ENCODE results near the gene FAM222A. TPM values are rescaled to one million over a fixed set of nuclear protein-coding genes. Genes with fewer than 3 reads are reported as not detected.
A peak's percentile ranks its signal among the peaks of the same experiment; 100 is the strongest.

FAM222A gene
- total RNA-seq, 3 donors from 2014 or later (not counting 1 experiment from before 2014, with no cell fraction given) = 3.1 to 6.6 (median 4.0) TPM

GRCh38 chr12:109738878-109739665, 25.4 kb downstream of the FAM222A start:
- peaks cover 14 to 18% of the 10 kb centered on the region in 2 donors for H3K27me3 Mint-ChIP-seq (ENCODE audit: low read depth in 2 of 2)
- intact Hi-C loops (cut with micrococcal nuclease) = no loop called here
- H3K27ac ChIP-seq (ENCODE audit: low read length) = no peak overlapping the region
- DNase-seq = peak in 1 of 2 donors; percentile 7
- no peak overlapping the region for H3K4me3 Mint-ChIP-seq
- no peaks in the 10 kb centered on the region for H3K4me1 Mint-ChIP-seq
- H3K4me1 ChIP-seq (ENCODE audit: control insufficient read depth, insufficient read depth, low read length) = no peaks in the 10 kb centered on the region
- 90% methylated on average over 5 of the region's 6 CpGs for WGBS (ENCODE audit: insufficient coverage)
- no peaks in the 10 kb centered on the region for H3K36me3 ChIP-seq (ENCODE audit: control insufficient read depth, insufficient read depth, low read length)
- no peak overlapping the region for H3K4me3 ChIP-seq (ENCODE audit: low read length)
- no peak for TF ChIP-seq CTCF (IDR thresholded peaks at IDR 0.05)
- no peaks in the 10 kb centered on the region for H3K27me3 ChIP-seq (ENCODE audit: control insufficient read depth, insufficient read depth, low read length)
- no peak overlapping the region for H3K27ac Mint-ChIP-seq
- H3K9me3 Mint-ChIP-seq = no peaks in the 10 kb centered on the region
- H3K36me3 Mint-ChIP-seq = no peaks in the 10 kb centered on the region
- no peak for ATAC-seq
- no peaks in the 10 kb centered on the region for H3K9me3 ChIP-seq (ENCODE audit: control insufficient read depth, insufficient read depth, low read length)

- H3K27me3 Mint-ChIP-seq (ENCODE audit: low read depth in 2 of 2) = peaks cover 9 to 10% of the 10 kb centered on the region in 2 donors
- 45% methylated on average over 18 of the region's 18 CpGs for WGBS (ENCODE audit: insufficient coverage)
- no peak for TF ChIP-seq CTCF (IDR thresholded peaks at IDR 0.05)
- no peak overlapping the region for H3K27ac ChIP-seq (ENCODE audit: low read length)
- H3K27me3 ChIP-seq (ENCODE audit: control insufficient read depth, insufficient read depth, low read length) = no peaks in the 10 kb centered on the region
- no peaks in the 10 kb centered on the region for H3K36me3 ChIP-seq (ENCODE audit: control insufficient read depth, insufficient read depth, low read length)
- no peaks in the 10 kb centered on the region for H3K9me3 Mint-ChIP-seq
- H3K9me3 ChIP-seq (ENCODE audit: control insufficient read depth, insufficient read depth, low read length) = no peaks in the 10 kb centered on the region
- ATAC-seq (no peak), DNase-seq (peak; percentile 10 to 24)
- no peak overlapping the region for H3K4me3 ChIP-seq (ENCODE audit: low read length)
- H3K4me1 ChIP-seq (ENCODE audit: control insufficient read depth, insufficient read depth, low read length) = no peaks in the 10 kb centered on the region
- no peak overlapping the region for H3K4me3 Mint-ChIP-seq
- intact Hi-C loops (cut with micrococcal nuclease) = no loop called here
- H3K27ac Mint-ChIP-seq = no peak overlapping the region
- no peaks in the 10 kb centered on the region for H3K36me3 Mint-ChIP-seq
- H3K4me1 Mint-ChIP-seq = no peaks in the 10 kb centered on the region
Observed at GRCh38 chr12:109739747-109740693, 26.4 kb downstream of the FAM222A start.

- Histone ChIP-seq H3K27ac (ENCODE audit: low read length) (no peak overlapping the region), H3K4me1 (ENCODE audit: control insufficient read depth, insufficient read depth, low read length) (no peaks in the 10 kb centered on the region), H3K27me3 (ENCODE audit: control insufficient read depth, insufficient read depth, low read length) (no peaks in the 10 kb centered on the region), H3K9me3 (ENCODE audit: control insufficient read depth, insufficient read depth, low read length) (no peaks in the 10 kb centered on the region), H3K36me3 (ENCODE audit: control insufficient read depth, insufficient read depth, low read length) (no peaks in the 10 kb centered on the region), H3K4me3 (ENCODE audit: low read length) (no peak overlapping the region)
- no peak for ATAC-seq
- TF ChIP-seq CTCF (IDR thresholded peaks at IDR 0.05) = no peak
- Mint-ChIP-seq H3K27ac (no peak overlapping the region), H3K9me3 (no peaks in the 10 kb centered on the region), H3K4me3 (no peak overlapping the region), H3K27me3 (ENCODE audit: low read depth in 2 of 2) (peaks cover 1 to 4% of the 10 kb centered on the region in 2 donors), H3K36me3 (no peaks in the 10 kb centered on the region), H3K4me1 (no peaks in the 10 kb centered on the region)
- no peak for DNase-seq
- 92% methylated on average over 8 of the region's 10 CpGs for WGBS (ENCODE audit: insufficient coverage)
- intact Hi-C loops (cut with micrococcal nuclease) = no loop called here
Observed at GRCh38 chr12:109740694-109741245, 27.1 kb downstream of the FAM222A start.

All from natural killer cell (primary cell).